Keratinocyte (primary cell): ENCODE data around the gene DNAJB8. TPM values are rescaled to one million over a fixed set of nuclear protein-coding genes. Genes with fewer than 3 reads are reported as not detected.

ENCODE experiments used
- DNase-seq: peaks from one replicate; pipeline ENCODE4 v3.0.0-alpha.2; 2011; ENCODE audit warnings: low read depth, missing footprints, low spot score
- FAIRE-seq: peaks from 2 replicates; lab custom pipeline; 2011; peaks lifted over from hg19 to GRCh38; lab: Jason Lieb, UNC
- H2AFZ ChIP-seq: 2 replicates; pipeline ENCODE4 v1.6.0; 2012; ENCODE audit warnings: low read length, control low read depth, inconsistent platforms; ENCODE audit not compliant: control insufficient read depth
- H3K27ac ChIP-seq: 2 replicates; pipeline ENCODE4 v1.5.1; 2011; ENCODE audit warnings: low read length; ENCODE audit not compliant: control insufficient read depth, insufficient read depth
- H3K27me3 ChIP-seq: 3 replicates; pipeline ENCODE4 v1.6.0; 2011; ENCODE audit warnings: low read length; ENCODE audit not compliant: control insufficient read depth, insufficient read depth; ENCODE audit errors: extremely low read depth
- H3K36me3 ChIP-seq, 2 experiments: 2 replicates in 1 of 2; 3 replicates in 1 of 2; pipeline ENCODE4 v1.5.1; 2011; ENCODE audit warnings: low read length in 2 of 2, mild to moderate bottlenecking in 1 of 2; ENCODE audit not compliant: control insufficient read depth in 2 of 2, insufficient read depth in 2 of 2; ENCODE audit errors: extremely low read depth in 1 of 2
- H3K4me1 ChIP-seq: 3 replicates; pipeline ENCODE4 v1.5.1; 2011; ENCODE audit warnings: low read length; ENCODE audit not compliant: control insufficient read depth, insufficient read depth; ENCODE audit errors: extremely low read depth
- H3K4me2 ChIP-seq: 3 replicates; pipeline ENCODE4 v1.6.0; 2011; ENCODE audit warnings: low read depth, low read length; ENCODE audit not compliant: control insufficient read depth, insufficient read depth; ENCODE audit errors: extremely low read depth
- H3K4me3 ChIP-seq, 3 experiments: fragments of 200-600 bp in 1 of 3; sonication (generic) in 1 of 3; 2 replicates in 2 of 3; 3 replicates in 1 of 3; pipeline ENCODE4 v1.5.1; 2011 to 2016; ENCODE audit warnings: low read length in 3 of 3, mild to moderate bottlenecking in 3 of 3, control low read depth in 2 of 3, inconsistent platforms in 1 of 3, low read depth in 1 of 3, mixed read lengths in 1 of 3, mixed run types in 1 of 3, moderate library complexity in 1 of 3; ENCODE audit not compliant: control insufficient read depth in 2 of 3, insufficient read depth in 2 of 3; ENCODE audit errors: extremely low read depth in 1 of 3
- H3K79me2 ChIP-seq: 2 replicates; pipeline ENCODE4 v1.6.0; 2012; ENCODE audit warnings: low read length; ENCODE audit not compliant: control insufficient read depth, insufficient read depth
- H3K9ac ChIP-seq: 3 replicates; pipeline ENCODE4 v1.6.0; 2011; ENCODE audit warnings: low read length; ENCODE audit not compliant: control insufficient read depth, insufficient read depth; ENCODE audit errors: extremely low read depth
- H3K9me1 ChIP-seq: 3 replicates; pipeline ENCODE4 v1.6.0; 2011; ENCODE audit warnings: low read length; ENCODE audit not compliant: control insufficient read depth, insufficient read depth; ENCODE audit errors: extremely low read depth
- H3K9me3 ChIP-seq: 2 replicates; pipeline ENCODE4 v1.5.1; 2012; ENCODE audit warnings: low read depth, low read length; ENCODE audit not compliant: control insufficient read depth
- H4K20me1 ChIP-seq: 3 replicates; pipeline ENCODE4 v1.6.0; 2011; ENCODE audit warnings: low read length; ENCODE audit not compliant: control insufficient read depth, insufficient read depth; ENCODE audit errors: extremely low read depth
- CTCF ChIP-seq, 3 experiments: IDR thresholded peaks in 1 of 3; conservative IDR thresholded peaks in 1 of 3; optimal IDR thresholded peaks in 1 of 3; 2 replicates in 2 of 3; 3 replicates in 1 of 3; pipeline versions ENCODE3 to v1.5.1; 2011; ENCODE audit warnings: low read length in 3 of 3, mild to moderate bottlenecking in 3 of 3, moderate library complexity in 2 of 3, control low read depth in 1 of 3, inconsistent platforms in 1 of 3; ENCODE audit not compliant: insufficient read depth in 2 of 3; ENCODE audit errors: extremely low read depth in 1 of 3
- EZH2 ChIP-seq: IDR thresholded peaks from one replicate; pipeline ENCODE4 v1.6.1; 2012; ENCODE audit warnings: inconsistent platforms, mild to moderate bottlenecking, low read length, moderate library complexity
- dilution Hi-C: fragments of 300-500 bp; cut with MboI; formaldehyde crosslinking; loops from one replicate; pipeline ENCODE4 v1.7.0; 2020; ENCODE audit warnings: low sequenced_read_pairs; ENCODE audit not compliant: extremely low pct_ligation_motif_present
- polyA plus RNA-seq, 5 experiments: library from polyadenylated mRNA; depleted of rRNA in 3 of 5; stranded (reverse) in 3 of 5; stranded (forward) in 1 of 5; unstranded in 1 of 5; fragments of >200 nt; gene quantifications; 1 replicate in 1 of 5; 2 replicates in 3 of 5; 3 replicates in 1 of 5; pipeline versions ENCODE4 v1.2.1 to v1.2.3, GENCODE V29; 2011 to 2012; ENCODE audit warnings: missing spikeins in 2 of 5, low read depth in 1 of 5, low replicate concordance in 1 of 5

DNAJB8 gene
- polyA plus RNA-seq, 1 donor (not counting 4 experiments of a cell fraction or from before 2014, with no cell fraction given), result not detected

- Histone ChIP-seq H3K9me1 (no peaks in the 10 kb centered on the region), H4K20me1 (peaks cover 3% of the 10 kb centered on the region), H3K27ac (no peak overlapping the region), H3K36me3 (no peaks in the 10 kb centered on the region), H3K27me3 (peaks cover 4% of the 10 kb centered on the region), H3K9me3 (no peaks in the 10 kb centered on the region), H3K4me1 (peaks cover 1% of the 10 kb centered on the region), H3K4me3 (no peak overlapping the region), H3K9ac (no peak overlapping the region), H2AFZ (no peak overlapping the region), H3K4me2 (no peak overlapping the region), H3K79me2 (no peaks in the 10 kb centered on the region)
- DNase-seq (no peak), FAIRE-seq (no peak)
- TF ChIP-seq CTCF (optimal IDR thresholded peaks at IDR 0.05 in 1 of 3, IDR thresholded peaks at IDR 0.05 in 1 of 3, conservative IDR thresholded peaks at IDR 0.05 in 1 of 3; ENCODE audit: extremely low read depth in 1 of 3, insufficient read depth in 2 of 3, low read length in 3 of 3) (no peak), EZH2 (no peak)
- dilution Hi-C loops, result no loop called here
Measured at GRCh38 chr3:128421966-128422365, 44.7 kb downstream of the DNAJB8 start.

- no peaks in the 10 kb centered on the region for H3K36me3 ChIP-seq
- H3K79me2 ChIP-seq, result no peaks in the 10 kb centered on the region
- no peak overlapping the region for H3K4me3 ChIP-seq
- FAIRE-seq, result no peak
- no peak for TF ChIP-seq EZH2
- H3K27ac ChIP-seq, result no peak overlapping the region
- no peak overlapping the region for H2AFZ ChIP-seq
- no peaks in the 10 kb centered on the region for H3K9me1 ChIP-seq
- no peaks in the 10 kb centered on the region for H3K9me3 ChIP-seq
- H3K27me3 ChIP-seq, result peaks cover 4% of the 10 kb centered on the region
- H3K4me2 ChIP-seq, result no peak overlapping the region
- peaks cover 3% of the 10 kb centered on the region for H4K20me1 ChIP-seq
- DNase-seq, result no peak
- H3K4me1 ChIP-seq, result peaks cover 6% of the 10 kb centered on the region
- dilution Hi-C loops, result no loop called here
- H3K9ac ChIP-seq, result no peak overlapping the region
Measured at GRCh38 chr3:128421439-128421836, 45.3 kb downstream of the DNAJB8 start.
